Stomach (tissue), 4 donors: ENCODE results near the gene DMRT3.

ENCODE experiments used
- EP300 ChIP-seq: sonication (generic); formaldehyde crosslinking; IDR thresholded peaks from one replicate; pipeline ENCODE4 v1.6.1; 2017; ENCODE audit warnings: antibody characterized with exemption
- POLR2A ChIP-seq, 4 donors: fragments of 450-650 bp; IDR thresholded peaks; one replicate each; pipeline ENCODE4 v1.6.1; 2016; ENCODE audit warnings: antibody characterized with exemption in 4 of 4, control low read depth in 2 of 4, mild to moderate bottlenecking in 1 of 4, moderate library complexity in 1 of 4
- POLR2AphosphoS5 ChIP-seq, 3 donors: sonication (generic); formaldehyde crosslinking; IDR thresholded peaks; one replicate each; pipeline ENCODE4 v1.6.1; 2016; ENCODE audit warnings: antibody characterized with exemption in 3 of 3

DNA sequence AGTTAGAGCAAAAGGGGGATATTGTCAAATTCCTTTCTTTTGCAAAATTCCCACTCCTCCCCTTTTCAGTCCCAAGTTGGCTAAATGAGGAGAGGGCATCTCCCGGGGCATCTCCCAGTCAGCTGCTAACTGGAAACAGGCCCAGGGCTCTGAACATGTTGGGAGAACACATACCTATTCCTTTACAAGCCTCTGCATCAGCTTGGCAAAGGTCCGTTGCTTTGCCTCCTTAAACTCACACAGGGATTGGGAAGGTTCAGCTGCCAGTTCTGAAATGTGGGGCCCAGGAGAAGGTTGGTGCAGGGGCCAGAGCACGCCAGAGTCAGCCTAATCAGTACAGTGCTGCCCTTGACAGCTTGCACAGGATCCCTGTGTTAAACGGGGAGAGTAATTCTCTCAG, 11.0 kb upstream of the DMRT3 start:
- TF ChIP-seq EP300 (no peak), POLR2AphosphoS5 (IDR thresholded peaks at IDR 0.05) (no peak), POLR2A (IDR thresholded peaks at IDR 0.05) (no peak)
